K562 (cell line): ENCODE results near the gene AJM1. TPM values are rescaled to one million over a fixed set of nuclear protein-coding genes. Genes with fewer than 3 reads are reported as not detected.

Source experiments
- AFF4 ChIP-seq: sonication (generic); formaldehyde crosslinking; IDR thresholded peaks from 2 replicates; pipeline ENCODE4 v1.8.0; 2023; ENCODE audit warnings: mild to moderate bottlenecking, missing genetic modification reagents
- ATF3 ChIP-seq, 2 experiments: fragments of 450-650 bp in 1 of 2; sonication (generic) in 1 of 2; formaldehyde crosslinking in 1 of 2; IDR thresholded peaks in 1 of 2; conservative IDR thresholded peaks in 1 of 2; 2 replicates each; pipeline versions ENCODE4 v1.6.1 to v1.8.1; 2016 to 2023; ENCODE audit warnings: mild to moderate bottlenecking in 2 of 2, moderate library complexity in 2 of 2, inconsistent platforms in 1 of 2, missing genetic modification reagents in 1 of 2
- E4F1 ChIP-seq: fragments of 250-450 bp; sonication (Bioruptor Pico); IDR thresholded peaks from 2 replicates; pipeline ENCODE4 v1.5.0; 2021; ENCODE audit warnings: mild to moderate bottlenecking, borderline replicate concordance
- EGR1 ChIP-seq: fragments of 450-650 bp; conservative IDR thresholded peaks from 2 replicates; pipeline ENCODE4 v1.6.1; 2017; ENCODE audit warnings: mild to moderate bottlenecking
- GABPB1 ChIP-seq: sonication (generic); formaldehyde crosslinking; IDR thresholded peaks from 2 replicates; pipeline ENCODE4 v1.8.0; 2022; ENCODE audit warnings: mild to moderate bottlenecking, missing genetic modification reagents
- GATA2 ChIP-seq: sonication (generic); formaldehyde crosslinking; IDR thresholded peaks from 2 replicates; pipeline ENCODE4 v1.4.0; 2020; ENCODE audit warnings: mild to moderate bottlenecking, missing genetic modification reagents
- NCOA6 ChIP-seq: fragments of 450-650 bp; IDR thresholded peaks from 2 replicates; pipeline ENCODE4 v1.6.1; 2017; ENCODE audit warnings: mild to moderate bottlenecking
- TRIM24 ChIP-seq, 2 experiments: fragments of 450-650 bp; IDR thresholded peaks; 2 replicates each; pipeline ENCODE4 v1.6.1; 2016
- YY1 ChIP-seq, 3 experiments: IDR thresholded peaks; 2 replicates each; pipeline ENCODE4 v1.6.1; 2011; ENCODE audit warnings: low read length in 2 of 3, mild to moderate bottlenecking in 2 of 3, moderate library complexity in 2 of 3, borderline replicate concordance in 1 of 3, control low read depth in 1 of 3, low read depth in 1 of 3; ENCODE audit not compliant: insufficient read depth in 3 of 3, insufficient replicate concordance in 2 of 3, control insufficient read depth in 1 of 3, insufficient read length in 1 of 3; ENCODE audit errors: extremely low read depth in 1 of 3
- ZNF263 ChIP-seq: sonication (generic); formaldehyde crosslinking; IDR thresholded peaks from 2 replicates; pipeline ENCODE4 v1.8.0; 2022; ENCODE audit warnings: mild to moderate bottlenecking, missing genetic modification reagents, borderline replicate concordance
- polyA plus RNA-seq, 8 experiments: library from polyadenylated mRNA; depleted of rRNA in 4 of 8; stranded (reverse) in 5 of 8; unstranded in 3 of 8; fragments of >200 nt; fragmentation: Nextera tagmentation in 2 of 8; fragmentation: Illumina TruSeq in 1 of 8; extraction: Ambion mirVana in 2 of 8; extraction: Trizol in 1 of 8; gene quantifications; 2 replicates each; pipeline versions ENCODE4 v1.2.1 to v1.2.3, GENCODE V29; 2011 to 2014; ENCODE audit warnings: inconsistent platforms in 1 of 8, missing spikeins in 1 of 8
- total RNA-seq, 7 experiments: library from RNA; depleted of rRNA in 6 of 7; stranded (reverse); fragments of >200 nt in 6 of 7; fragmentation: Illumina TruSeq in 2 of 7; extraction: Trizol in 2 of 7; gene quantifications; 2 replicates each; pipeline versions ENCODE4 v1.2.1 to v1.2.3, GENCODE V29; 2011 to 2021; ENCODE audit warnings: low replicate concordance in 1 of 7
- TF ChIP-seq, protein P1 (sequence below), 2 experiments: IDR thresholded peaks; 2 replicates each; pipeline ENCODE4 v1.6.1; 2011; ENCODE audit warnings: borderline replicate concordance in 1 of 2, control low read depth in 1 of 2, low read depth in 1 of 2, low read length in 1 of 2, mild to moderate bottlenecking in 1 of 2, mixed read lengths in 1 of 2, moderate library complexity in 1 of 2; ENCODE audit not compliant: insufficient read depth in 1 of 2, insufficient read length in 1 of 2, poor library complexity in 1 of 2, severe bottlenecking in 1 of 2; ENCODE audit errors: extremely low read depth in 1 of 2
- TF ChIP-seq, protein P2 (sequence below): sonication (generic); formaldehyde crosslinking; IDR thresholded peaks from 2 replicates; pipeline ENCODE4 v1.8.1; 2023; ENCODE audit warnings: mild to moderate bottlenecking, missing genetic modification reagents

Gene AJM1
- total and polyA plus RNA-seq, 9 of the 15 experiments (the other 6 are each of a cell fraction or from before 2014, with no cell fraction given) = 0.01 to 3.7 (median 0.65) TPM; not detected in 1

DNA sequence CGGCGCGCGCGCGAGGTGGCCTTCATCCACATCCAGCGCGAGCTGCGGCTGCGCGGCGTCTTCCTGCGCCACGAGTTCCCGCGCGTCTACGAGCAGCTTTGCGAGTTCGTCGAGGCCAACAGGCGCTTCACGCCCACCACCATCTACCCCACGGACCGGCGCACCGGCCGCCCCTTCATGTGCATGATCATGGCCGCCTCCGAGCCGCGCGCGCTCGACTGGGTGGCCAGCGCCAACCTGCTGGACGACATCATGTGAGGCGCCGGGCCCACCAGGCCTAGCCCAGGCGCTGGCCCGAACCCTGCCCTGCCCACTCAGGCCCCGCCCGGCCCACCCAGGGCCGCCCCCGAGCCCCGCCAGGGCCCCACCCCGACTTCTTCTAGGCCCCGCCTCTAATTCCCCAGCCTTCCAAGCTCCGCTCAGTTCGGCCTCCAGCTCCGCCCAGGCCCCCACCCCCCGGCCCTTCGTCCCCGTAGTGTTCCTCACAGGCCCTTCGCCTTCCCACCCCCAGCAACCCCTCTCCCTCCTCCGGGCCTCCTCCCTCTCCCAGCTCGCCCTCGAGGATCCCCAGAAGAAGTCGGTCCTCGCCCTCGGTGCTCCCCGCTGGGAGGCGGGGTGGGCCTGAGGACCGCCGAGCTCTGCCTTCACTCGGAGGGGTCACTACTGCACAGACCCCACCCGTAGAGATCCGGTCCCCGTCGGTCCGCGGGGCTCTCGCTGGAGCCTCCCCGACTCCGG lies 5.0 kb downstream of the AJM1 start (continued):
- peak in 1 of 3 experiments; percentile 53 for TF ChIP-seq YY1 (IDR thresholded peaks at IDR 0.05; ENCODE audit: borderline replicate concordance in 1 of 3, control insufficient read depth in 1 of 3, extremely low read depth in 1 of 3, insufficient read depth in 3 of 3, insufficient read length in 1 of 3, insufficient replicate concordance in 2 of 3, low read depth in 1 of 3, low read length in 2 of 3)
- 0 out of 2 replicates have a peak, but pooled peaks have one; percentile 6 for TF ChIP-seq EGR1
- peak; percentile 97 for TF ChIP-seq ZNF263 (CRISPR knock-in tag)
- TF ChIP-seq, protein P1, sequence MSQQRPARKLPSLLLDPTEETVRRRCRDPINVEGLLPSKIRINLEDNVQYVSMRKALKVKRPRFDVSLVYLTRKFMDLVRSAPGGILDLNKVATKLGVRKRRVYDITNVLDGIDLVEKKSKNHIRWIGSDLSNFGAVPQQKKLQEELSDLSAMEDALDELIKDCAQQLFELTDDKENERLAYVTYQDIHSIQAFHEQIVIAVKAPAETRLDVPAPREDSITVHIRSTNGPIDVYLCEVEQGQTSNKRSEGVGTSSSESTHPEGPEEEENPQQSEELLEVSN (IDR thresholded peaks at IDR 0.05; ENCODE audit: borderline replicate concordance in 1 of 2, extremely low read depth in 1 of 2, insufficient read depth in 1 of 2, insufficient read length in 1 of 2, low read depth in 1 of 2, low read length in 1 of 2, poor library complexity in 1 of 2, severe bottlenecking in 1 of 2) = peak in 1 of 2 experiments; percentile 8
- TF ChIP-seq E4F1 (CRISPR knock-in tag) = no peak
- TF ChIP-seq, protein P2, sequence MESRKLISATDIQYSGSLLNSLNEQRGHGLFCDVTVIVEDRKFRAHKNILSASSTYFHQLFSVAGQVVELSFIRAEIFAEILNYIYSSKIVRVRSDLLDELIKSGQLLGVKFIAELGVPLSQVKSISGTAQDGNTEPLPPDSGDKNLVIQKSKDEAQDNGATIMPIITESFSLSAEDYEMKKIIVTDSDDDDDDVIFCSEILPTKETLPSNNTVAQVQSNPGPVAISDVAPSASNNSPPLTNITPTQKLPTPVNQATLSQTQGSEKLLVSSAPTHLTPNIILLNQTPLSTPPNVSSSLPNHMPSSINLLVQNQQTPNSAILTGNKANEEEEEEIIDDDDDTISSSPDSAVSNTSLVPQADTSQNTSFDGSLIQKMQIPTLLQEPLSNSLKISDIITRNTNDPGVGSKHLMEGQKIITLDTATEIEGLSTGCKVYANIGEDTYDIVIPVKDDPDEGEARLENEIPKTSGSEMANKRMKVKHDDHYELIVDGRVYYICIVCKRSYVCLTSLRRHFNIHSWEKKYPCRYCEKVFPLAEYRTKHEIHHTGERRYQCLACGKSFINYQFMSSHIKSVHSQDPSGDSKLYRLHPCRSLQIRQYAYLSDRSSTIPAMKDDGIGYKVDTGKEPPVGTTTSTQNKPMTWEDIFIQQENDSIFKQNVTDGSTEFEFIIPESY (CRISPR knock-in tag) = peak; percentile 96
- TF ChIP-seq TRIM24 (IDR thresholded peaks at IDR 0.05) = peak in 1 of 2 experiments; percentile 26; a peak in 1 of 4 replicates
- no peak for TF ChIP-seq GATA2 (CRISPR knock-in tag)
- 0 out of 2 replicates have a peak, but pooled peaks have one; percentile 57 for TF ChIP-seq AFF4 (CRISPR knock-in tag)
- 0 out of 2 replicates have a peak, but pooled peaks have one; percentile 42 for TF ChIP-seq GABPB1 (CRISPR knock-in tag)
- peak; percentile 97 for TF ChIP-seq NCOA6
- peak; percentile 35; the same call in 1 of the 2 replicates for TF ChIP-seq ATF3 (IDR thresholded peaks at IDR 0.05)
- TF ChIP-seq ATF3 (CRISPR knock-in tag; conservative IDR thresholded peaks at IDR 0.05) = no peak
